Fibroblast of villous mesenchyme (primary cell): ENCODE measurements around the gene RAB4A. TPM values are rescaled to one million over a fixed set of nuclear protein-coding genes. Genes with fewer than 3 reads are reported as not detected.

ENCODE experiments used
- DNase-seq: peaks from one replicate; pipeline ENCODE4 v3.0.0-alpha.2; 2010; ENCODE audit warnings: low read depth
- H3K4me3 ChIP-seq: 2 replicates; pipeline ENCODE4 v1.5.1; 2011; ENCODE audit warnings: low read depth, mild to moderate bottlenecking, low read length
- total RNA-seq: library from RNA; depleted of rRNA; stranded (reverse); fragments of >200 nt; gene quantifications from 2 replicates; pipeline ENCODE4 v1.2.3, GENCODE V29; 2012
- TF ChIP-seq, protein P1 (sequence below): IDR thresholded peaks from 2 replicates; pipeline ENCODE4 v1.5.1; 2012; ENCODE audit warnings: low read depth, mild to moderate bottlenecking, low read length; ENCODE audit not compliant: insufficient read depth

RAB4A gene
- total RNA-seq, 1 donor = 18.6 TPM

DNA sequence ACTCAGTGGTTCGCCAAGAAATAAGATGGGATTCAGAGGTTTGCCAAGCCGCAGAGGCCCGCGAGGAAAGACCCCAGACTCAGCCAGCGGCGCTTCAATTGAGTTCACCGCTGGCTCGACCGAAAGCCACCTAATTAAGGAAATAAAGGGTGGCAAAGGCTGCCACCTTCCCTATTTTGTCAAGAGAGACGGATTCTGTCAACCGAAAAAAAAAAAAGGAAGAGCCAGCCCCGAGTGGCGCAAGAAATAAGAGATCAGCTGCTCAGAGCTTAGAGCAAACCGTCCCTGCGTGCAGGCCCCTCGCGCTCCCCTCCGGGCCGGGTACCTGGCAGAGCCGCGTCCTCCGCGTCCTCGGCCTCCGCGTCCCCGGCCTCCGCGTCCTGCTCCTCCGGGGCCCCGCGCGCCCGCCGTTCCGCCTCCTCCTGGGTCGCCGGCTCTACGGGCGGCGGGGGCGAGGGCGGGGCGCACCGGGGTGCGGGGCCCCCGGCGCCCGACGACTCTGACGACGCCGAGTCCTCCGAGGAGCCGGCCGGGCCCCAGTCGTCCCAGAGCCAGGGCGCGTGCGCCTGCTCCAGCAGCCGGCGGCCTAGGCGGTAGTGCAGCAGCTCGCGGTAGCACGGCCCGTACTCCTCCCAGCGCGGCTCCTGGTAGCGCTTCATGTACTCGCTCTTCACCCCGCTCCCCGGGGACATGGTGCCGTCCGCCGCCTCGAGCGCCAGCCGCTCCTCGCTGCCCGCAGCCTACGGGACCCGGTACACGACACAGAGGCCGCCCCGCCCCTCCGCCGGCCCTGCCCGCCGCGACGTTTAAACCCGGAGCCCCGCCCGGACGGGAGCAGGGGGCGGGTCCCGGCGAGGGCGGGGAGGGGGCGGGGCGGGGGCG lies 71.1 kb downstream of the RAB4A start:
- peak; percentile 73 for DNase-seq
- TF ChIP-seq, protein P1, sequence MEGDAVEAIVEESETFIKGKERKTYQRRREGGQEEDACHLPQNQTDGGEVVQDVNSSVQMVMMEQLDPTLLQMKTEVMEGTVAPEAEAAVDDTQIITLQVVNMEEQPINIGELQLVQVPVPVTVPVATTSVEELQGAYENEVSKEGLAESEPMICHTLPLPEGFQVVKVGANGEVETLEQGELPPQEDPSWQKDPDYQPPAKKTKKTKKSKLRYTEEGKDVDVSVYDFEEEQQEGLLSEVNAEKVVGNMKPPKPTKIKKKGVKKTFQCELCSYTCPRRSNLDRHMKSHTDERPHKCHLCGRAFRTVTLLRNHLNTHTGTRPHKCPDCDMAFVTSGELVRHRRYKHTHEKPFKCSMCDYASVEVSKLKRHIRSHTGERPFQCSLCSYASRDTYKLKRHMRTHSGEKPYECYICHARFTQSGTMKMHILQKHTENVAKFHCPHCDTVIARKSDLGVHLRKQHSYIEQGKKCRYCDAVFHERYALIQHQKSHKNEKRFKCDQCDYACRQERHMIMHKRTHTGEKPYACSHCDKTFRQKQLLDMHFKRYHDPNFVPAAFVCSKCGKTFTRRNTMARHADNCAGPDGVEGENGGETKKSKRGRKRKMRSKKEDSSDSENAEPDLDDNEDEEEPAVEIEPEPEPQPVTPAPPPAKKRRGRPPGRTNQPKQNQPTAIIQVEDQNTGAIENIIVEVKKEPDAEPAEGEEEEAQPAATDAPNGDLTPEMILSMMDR = no peak
- H3K4me3 ChIP-seq = peak overlapping the region; percentile 82

DNA sequence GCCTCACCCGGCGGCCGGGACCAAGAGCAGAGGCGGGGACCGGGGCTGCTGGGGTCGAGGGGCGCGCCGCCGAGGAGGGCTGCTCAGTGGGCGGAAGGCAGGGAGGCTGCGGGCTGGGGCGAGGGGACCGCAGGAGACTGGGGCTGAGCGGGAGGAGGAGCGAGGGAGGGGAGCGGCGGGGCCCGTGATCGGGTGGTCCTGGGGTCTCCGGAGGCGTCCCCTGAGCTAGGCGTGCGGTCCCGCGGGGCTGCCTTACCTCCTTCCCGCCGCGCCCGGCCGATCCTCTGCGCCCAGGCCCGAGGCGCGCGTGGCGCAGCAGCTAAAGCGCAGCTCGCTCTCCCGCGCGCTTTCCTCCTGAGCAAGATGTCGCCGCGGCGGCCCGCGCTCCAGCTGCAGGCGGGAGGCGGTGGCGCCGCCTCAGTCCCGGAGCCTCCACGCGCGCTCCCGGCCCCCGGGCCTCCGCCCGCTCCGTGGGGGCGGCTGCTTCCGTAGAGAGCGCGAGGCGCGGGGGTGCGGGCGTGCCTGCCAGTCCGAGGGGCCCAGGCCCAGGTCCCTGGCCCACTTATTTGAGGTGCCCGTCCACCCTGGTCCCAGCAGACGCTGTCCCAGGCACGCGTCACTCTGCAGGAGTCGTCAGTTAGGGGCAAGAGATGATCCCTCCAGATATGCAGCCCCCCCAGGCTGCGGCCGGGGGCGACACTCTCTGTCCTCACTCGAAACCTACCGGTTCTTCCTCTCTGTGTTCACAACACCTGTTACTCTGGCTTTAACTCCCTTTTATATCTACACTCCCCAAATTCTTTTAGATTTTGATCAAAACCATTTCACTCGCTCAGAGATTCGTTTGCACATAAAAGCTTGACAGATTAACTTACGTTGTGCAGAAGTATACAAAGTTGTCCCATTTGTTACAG lies 72.0 kb downstream of the RAB4A start, which contains the start of gene CCSAP:
CCSAP (minus strand) TSS at position 392 of the 914 bp plus-strand sequence. CDS start 582 bp downstream, outside the sequence.
- TF ChIP-seq, protein P1 = no peak
- peak; percentile 56 for DNase-seq
- peak within 1 kb of the TSS; percentile 82 for H3K4me3 ChIP-seq

DNA sequence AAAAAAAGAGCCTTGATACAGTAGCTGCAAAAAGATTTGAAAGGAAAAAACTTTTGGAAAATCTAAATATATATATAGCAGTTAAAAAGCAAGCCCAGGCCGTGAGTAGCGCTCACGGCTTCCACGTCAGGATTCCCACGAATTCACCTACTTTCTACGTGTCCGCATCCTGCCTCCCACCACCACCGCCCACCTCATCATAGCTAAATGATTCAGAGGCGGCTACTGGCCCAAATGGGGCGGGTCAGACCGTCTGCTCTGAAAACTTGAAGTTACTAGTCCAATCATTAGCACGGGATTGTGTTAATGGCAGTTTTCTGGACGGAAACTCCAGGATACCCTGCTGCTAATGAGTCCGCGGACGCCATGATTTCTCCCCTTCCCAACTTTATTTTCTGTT lies 73.2 kb downstream of the RAB4A start:
- DNase-seq = no peak
- TF ChIP-seq, protein P1 = no peak
- H3K4me3 ChIP-seq = no peak overlapping the region

DNA sequence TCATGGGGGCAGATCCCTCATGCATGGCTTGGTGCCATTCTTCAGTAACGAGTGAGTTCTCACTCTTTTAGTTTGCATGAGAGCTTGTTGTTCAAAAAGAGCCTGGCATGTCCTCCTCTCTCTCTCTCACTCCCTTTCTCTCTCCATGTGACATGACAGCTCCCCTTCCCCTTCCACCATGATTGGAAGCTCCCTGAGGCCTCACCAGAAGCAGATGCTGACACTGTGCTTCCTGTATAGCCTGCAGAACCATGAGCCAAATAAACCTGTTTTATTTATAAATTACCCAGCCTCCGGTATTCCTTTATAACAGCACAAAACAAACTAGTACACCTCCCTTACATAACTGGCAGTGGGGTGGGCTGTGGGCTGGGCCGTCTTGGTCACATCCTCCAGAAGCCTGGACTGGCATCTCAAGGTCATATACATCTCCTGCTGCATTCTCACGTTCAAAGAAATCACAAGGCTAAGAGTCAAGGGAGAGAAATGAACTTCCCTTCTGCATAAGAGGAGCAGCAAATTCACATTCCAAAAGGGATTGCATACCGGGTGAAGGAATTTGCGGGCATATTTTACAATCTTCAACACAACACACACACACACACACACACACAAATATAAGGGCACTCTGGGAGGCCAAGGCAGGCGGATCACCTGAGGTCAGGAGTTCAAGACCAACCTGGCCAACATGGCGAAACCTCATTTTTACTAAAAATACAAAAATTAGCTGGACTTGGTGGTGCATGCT lies 74.2 kb downstream of the RAB4A start:
- TF ChIP-seq, protein P1 = no peak
- peak; percentile 10 for DNase-seq
- no peak overlapping the region for H3K4me3 ChIP-seq

DNA sequence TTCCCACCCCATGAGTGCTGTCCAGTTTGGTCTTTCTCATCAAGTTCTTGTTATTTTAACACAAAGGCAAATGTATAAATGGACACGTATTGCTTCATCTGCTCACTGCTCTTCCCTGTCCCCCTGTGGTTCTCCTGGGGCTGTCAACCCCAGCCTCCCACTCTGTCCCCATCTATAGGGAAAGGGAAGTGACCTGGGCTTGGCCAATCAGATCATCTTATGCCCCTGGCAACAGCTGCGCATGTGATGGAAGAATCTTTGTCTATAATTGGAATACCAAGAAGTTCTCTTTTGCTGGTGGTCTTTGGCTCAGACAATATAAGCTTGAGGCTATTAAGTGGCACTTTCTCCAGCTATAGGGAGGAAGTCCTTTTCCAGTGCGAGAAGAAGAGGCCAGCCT lies 76.6 kb downstream of the RAB4A start:
- TF ChIP-seq, protein P1 = no peak
- no peak overlapping the region for H3K4me3 ChIP-seq
- no peak for DNase-seq
